NCI-H345 treated with DMSO at 0.1 percent for 48 hours (cell line): ENCODE measurements around the gene ABCC1.

Experiments
- DNase-seq: peaks from one replicate; lab custom pipeline; 2025; ENCODE audit not compliant: unreplicated experiment; lab: John Stamatoyannopoulos, UW

Gene ABCC1

DNA sequence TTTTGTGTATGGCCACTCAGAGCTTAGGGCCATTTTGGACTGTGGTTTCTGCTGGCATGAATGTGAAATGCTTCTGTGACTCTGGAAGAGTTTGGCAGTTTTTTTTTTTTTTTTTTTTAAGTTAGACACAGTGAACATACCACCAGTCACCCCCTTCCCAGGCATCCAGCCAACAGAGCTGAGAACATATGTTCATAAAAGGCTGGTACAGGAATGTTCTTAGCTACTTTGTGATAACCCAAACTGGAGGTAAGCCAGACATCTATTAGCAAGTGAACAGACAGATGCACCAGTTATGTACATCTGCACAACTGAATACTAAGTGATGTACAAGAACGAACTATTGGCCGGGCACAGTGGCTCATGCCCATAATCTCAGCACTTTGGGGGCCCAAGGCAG lies 92.7 kb downstream of the ABCC1 start:
- no peak for DNase-seq

DNA sequence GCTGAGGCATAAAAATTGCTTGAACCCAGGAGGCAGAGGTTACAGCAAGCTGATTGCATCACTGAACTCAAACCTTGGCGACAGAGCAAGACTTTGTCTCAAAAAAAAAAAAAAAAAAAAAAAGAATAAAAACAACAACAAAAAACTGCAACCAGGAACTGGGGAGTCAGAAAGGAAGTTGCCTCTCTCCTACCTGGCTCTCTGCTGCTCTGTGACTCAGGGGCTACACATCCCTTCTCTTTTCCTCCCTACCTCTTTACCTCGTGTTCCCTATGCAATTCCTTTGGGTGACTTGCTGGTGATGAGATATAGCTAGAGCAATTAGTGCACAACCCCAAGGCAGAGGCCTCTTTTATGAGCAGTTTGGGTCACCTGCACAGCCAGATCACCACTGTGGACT lies 95.9 kb downstream of the ABCC1 start:
- DNase-seq, result no peak

DNA sequence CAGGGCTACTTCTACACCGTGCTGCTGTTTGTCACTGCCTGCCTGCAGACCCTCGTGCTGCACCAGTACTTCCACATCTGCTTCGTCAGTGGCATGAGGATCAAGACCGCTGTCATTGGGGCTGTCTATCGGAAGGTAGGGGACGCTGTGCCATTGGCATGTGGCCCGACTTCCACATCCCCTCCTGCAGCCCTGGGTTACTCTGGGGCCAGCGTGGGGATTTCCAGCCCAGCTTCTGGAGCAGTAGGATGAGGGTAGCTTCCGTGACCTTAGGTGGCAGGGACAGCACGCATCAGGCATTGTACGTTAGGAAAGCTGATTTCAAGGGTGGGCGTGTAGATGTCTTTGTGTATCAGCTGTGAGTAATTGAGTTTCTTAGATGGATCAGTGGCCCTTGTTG lies 96.5 kb downstream of the ABCC1 start:
- no peak for DNase-seq

DNA sequence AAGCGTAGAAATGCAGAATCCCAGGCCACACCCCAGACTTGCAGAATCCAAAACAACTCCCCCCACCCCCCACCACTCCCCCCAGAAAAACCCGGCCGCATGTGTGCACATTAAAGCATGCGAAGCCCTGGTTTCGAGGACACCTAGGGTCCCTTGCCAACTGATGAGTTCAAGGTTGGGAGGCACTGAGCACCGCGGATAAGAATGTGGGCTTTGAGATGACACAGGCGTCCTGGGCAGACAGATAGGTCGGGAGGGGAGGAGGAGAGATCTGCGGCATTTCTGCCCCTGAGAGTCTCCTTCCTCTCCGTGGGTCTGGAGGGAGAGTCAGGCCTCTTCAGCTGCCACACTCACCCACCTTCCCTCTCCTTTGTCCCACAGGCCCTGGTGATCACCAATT lies 98.3 kb downstream of the ABCC1 start:
- DNase-seq, result no peak

DNA sequence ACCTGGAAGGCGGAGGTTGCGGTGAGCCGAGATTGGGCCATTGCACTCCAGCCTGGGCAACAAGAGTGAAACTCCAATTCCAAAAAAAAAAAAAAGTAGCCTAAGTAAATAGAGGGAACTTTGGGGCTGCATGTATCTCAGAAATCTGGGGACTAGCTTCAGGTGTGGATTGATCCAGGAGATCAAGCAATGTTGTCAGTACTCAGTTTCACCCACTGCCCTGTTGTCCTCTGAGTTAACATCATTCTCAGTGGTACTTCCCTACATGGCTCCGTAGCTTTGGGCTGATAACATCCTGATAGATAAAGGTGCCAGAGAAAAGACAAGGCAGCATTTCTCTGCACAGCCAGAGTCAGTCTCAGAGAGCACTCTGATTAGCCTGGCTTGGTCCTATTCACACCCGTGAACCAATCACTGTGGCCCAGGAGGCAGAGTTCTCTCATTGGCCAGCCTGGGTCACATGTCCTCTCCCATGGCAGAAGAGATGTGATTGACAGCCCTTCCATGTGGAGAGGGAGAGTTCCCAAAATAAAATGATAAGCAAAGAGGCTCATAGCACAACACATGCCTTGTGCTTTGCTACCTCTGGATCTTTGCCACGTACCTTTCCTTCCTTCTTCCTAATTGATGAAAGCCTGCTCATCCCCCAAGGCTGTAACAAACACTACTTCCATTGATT lies 99.6 kb downstream of the ABCC1 start:
- DNase-seq, result no peak

DNA sequence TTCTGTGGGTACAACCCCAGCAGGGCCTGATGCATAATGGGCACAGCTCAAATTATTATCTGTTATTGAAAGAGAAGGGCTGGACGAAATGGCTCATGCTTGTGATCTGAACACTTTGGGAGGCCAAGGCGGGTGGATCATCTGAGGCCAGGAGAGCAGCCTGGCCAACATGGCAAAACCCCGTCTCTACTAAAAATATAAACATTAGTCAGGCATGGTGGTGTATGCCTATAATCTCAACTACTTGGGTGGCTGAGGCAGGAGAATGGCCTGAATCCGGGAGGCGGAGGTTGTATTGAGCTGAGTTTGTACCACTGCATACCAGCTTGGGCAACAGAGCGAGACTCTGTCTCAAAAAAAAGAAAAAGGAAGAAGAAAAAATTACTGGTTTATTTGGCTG lies 100.7 kb downstream of the ABCC1 start:
- DNase-seq, result no peak

DNA sequence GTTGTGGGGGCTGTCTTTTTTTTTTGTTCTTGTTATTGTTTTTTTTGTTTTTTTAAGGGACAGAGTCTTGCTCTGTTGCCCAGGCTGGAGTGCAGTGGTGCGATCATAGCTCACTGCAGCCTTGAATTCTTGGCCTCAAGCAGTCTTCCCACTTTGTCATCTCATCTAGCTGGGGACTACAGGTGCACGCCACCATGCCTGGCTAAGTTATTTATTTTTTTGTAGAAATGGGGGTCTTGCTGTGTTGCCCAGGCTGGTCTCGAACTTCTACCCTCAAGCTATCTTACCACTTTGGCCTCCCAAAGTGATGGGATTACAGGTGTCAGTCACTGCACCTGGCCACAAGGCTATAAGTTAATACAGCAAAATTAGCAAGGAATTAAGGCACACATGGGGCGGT lies 101.7 kb downstream of the ABCC1 start:
- DNase-seq, result no peak

DNA sequence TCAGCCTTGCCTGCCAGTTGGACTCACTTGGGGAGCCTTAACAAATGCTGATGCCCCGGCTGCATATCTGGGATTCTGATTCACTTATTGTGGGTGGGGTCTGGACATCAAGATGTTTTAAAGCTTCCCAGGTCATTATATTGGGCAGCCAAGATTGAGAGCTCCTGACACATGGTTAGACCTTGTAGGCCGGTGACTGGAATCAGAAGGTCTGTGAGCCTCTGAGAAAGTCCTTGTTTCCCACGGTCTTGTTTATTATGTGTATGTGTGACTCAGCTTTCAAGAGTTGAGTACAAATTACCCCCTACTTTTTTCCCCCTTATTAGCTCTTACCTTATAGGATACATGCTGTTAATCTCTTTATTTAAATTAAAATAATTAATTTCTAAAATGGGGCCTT lies 103.5 kb downstream of the ABCC1 start:
- no peak for DNase-seq

DNA sequence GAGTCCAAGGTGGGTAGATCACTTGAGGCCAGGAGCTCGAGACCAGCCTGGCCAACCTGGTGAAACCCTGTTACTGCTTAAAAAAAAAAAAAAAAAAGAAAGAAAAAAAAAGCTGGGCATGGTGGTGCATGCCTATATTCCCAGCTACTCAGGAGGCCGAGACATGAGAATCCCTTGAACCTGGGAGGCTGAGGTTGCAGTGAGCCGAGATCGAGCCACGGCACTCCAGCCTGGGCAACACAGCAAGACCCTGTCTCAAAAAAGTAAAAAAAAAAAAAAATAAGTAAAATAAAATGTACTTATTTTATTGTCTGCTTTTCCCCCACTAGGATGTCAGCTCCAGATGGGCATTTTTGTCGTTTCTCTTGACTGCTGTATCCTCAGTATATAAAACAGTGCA lies 107.7 kb downstream of the ABCC1 start:
- no peak for DNase-seq

DNA sequence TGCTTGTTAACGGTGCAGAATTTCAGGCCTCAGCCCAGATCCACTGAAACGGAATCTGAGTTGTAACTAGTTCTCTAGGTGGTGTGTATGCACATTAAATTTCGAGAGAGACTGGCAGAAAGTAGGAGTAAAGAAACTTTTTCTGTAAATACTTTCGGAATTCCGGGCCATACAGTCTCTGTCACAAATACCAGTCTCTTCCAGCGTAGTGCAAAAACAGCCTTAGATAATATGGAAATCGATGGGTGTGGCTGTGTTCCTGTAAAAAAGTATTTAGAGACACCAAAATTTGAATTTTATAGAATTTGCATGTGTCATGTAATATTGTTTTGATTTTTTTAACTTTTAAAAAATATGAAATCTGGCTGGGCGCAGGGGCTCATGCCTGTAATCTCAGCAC lies 109.7 kb downstream of the ABCC1 start:
- no peak for DNase-seq

DNA sequence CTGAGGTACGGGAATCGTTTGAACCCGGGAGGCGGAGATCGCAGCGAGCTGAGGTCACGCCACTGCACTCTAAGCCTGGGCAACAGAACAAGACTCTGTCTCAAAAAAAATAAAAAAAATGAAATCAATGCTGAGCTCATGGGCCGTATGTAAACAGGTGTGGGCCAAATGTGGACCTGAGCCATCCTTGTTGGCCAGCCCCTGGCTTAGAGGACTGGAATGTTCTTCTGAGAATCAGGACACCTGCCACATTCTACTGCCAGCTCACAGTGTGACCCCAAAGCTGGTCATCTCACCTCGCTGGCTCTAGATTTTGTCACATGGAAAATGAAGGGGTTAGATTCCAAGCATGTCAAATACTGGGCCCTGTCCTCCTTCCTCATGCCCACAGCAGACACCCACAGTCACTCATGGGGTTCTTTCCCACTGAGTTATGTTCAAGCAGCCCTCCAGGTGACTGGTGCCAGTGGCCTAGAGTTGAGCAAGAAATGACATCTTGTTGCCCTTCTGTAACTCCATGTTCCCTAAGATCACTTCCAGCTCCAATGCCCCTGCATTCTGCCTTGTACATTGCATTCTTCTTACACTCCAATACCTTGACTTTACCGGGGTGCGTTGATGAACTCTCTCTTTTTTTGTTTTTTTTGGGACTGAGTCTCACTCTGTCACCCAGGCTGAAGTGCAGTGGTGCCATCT lies 110.6 kb downstream of the ABCC1 start:
- DNase-seq, result no peak

DNA sequence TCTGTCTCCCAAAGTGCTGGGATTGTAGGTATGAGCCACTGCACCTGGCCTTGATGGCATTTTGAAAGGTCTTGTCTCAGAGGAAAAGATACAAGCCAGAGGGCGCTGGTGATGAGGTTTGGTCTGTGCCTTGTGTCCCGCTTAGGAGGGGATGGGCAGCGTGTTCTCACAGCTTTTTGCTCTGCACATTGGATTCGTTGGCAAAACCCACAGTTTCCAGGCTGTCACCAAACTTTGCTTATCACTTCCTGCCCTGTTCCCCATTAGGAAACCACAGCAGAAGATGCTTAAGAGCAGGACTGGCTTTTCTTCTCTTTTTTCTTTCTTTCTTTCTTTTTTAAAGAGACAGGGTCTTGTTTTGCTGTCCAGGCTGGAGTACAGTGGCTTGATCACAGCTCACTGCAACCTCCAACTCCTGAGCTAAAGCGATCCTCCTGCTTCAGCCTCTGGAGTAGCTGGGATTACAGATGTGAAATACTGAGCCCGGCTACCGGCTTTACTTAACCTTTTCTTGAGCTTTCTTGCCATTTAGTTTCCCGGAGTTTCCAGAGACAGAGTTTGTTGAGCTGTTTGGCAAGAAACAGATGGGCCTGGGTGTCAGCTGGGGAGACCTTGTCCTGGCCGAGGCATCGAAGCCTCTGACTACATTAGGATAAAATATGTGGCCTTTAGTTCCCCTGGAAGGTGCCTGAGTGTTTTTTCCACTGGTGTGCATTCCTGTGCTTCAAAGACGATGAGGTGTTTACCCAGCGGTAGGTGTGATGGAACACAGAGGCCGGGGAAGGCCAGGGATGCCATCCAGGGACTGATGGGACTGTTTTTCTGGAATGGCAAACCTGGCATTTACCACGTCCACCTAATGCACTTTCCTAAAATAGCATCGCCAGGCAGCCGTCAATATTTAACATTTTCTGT lies 112.9 kb downstream of the ABCC1 start:
- no peak for DNase-seq

DNA sequence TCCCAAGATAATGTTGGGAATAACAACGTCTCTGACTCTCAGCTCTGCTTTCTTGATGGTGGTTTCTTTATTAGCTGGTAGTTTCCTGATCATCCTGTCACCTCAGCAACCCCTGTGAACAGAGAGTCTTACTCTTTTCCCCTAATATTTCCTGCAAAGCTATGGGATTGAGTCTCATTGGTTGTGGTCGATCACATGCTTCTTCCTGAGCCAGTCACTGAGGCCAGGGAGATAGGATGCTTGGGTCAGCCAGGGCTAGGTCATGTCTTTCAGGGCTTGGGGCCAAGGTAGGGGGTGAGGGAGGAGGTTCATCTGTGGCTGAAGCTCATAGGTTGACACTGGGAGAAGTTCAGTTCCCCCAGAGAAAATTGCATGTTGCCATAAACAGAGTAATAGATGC lies 114.3 kb downstream of the ABCC1 start:
- no peak for DNase-seq

DNA sequence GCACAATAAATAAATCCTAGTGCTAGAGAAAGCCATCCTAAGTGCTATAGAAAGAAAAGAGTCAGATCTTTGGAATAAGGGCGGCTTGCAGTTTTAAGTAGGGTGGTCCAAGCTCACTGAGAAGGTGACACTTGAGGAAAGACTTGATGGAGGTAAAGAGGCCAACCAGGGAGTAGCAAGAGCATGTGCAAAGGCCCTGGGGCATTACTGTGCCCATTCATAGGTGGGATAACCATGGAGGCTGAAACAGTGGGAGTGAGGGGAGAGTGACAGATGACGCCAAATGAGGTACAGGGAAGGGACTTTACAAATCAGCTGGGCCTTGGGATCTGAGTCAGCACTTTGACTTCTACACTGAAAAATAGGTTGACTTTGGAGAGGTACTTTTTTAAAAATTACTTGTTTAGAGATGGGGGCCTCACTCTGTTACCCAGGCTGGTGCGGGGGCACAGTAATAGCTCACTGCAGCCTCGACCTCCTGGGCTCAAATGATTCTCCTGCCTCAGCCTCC lies 115.5 kb downstream of the ABCC1 start:
- no peak for DNase-seq

DNA sequence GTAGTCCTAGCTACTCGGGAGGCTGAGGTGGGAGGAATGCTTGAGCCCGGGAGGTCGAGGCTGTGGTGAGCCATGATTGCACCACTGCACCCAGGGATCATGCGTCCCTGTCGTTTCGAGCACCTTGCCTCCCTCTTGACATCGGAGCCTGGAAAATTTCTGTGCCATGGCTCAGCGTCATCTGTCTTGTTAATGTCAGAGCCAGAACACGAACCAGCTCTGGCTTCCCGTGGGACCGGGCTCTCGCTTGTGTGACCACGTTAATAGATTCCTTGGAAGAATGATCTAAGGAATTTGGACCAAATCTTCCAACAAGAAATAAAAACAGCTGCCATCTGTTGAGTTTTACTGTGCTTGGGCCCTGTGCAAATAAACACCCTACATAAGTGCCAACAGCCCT lies 117.7 kb downstream of the ABCC1 start:
- no peak for DNase-seq

DNA sequence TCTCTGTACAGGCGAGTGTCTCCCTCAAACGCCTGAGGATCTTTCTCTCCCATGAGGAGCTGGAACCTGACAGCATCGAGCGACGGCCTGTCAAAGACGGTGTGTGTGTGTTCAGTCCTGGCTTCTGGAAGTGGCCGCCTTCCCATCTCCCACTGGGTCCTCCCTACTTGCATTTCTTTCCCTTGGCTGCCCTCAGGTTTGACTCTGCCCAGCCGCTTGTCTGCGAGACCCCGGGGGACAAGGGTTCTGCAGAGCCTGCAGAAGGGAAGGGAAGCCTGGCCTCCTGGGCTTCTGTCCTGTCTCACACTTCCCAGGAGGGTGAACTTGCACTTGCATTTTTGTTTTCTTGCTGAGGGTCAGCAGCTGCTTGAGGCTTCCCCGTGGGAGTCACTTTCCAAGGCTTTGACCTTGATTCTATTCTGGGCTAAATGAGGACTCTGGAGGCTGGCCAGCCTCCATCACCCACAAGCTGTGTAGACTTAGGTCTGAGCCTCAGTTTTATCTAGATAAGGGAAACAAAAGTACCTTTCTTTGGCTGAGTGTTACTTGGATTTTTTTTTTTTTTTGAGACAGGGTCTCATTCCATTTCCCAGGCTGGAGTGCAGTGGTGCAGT lies 122.3 kb downstream of the ABCC1 start:
- DNase-seq, result no peak

DNA sequence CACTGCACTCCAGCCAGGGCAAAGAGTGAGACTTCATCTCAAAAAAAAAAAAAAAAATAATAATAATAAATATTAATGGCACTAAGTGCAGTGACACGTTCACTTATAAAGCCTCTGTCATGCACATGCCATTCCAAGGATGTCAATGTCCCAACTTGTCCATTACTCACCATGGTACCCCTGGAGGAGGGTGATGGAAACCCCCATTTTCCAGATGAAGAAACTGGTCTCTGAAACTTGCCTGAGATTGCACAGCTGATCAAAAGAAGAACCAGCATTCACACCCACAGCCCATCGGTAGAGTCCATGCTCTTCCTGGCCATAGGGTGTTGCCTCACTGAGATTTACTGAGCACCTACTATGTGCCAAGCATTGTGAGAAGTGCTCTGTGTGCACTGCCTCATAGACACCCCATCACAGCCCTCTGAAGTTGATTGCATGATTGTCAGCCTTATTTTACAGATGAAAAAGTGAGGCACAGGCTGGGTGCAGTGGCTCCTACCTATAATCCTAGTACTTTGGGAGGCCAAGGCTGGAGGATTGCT lies 123.7 kb downstream of the ABCC1 start:
- no peak for DNase-seq

DNA sequence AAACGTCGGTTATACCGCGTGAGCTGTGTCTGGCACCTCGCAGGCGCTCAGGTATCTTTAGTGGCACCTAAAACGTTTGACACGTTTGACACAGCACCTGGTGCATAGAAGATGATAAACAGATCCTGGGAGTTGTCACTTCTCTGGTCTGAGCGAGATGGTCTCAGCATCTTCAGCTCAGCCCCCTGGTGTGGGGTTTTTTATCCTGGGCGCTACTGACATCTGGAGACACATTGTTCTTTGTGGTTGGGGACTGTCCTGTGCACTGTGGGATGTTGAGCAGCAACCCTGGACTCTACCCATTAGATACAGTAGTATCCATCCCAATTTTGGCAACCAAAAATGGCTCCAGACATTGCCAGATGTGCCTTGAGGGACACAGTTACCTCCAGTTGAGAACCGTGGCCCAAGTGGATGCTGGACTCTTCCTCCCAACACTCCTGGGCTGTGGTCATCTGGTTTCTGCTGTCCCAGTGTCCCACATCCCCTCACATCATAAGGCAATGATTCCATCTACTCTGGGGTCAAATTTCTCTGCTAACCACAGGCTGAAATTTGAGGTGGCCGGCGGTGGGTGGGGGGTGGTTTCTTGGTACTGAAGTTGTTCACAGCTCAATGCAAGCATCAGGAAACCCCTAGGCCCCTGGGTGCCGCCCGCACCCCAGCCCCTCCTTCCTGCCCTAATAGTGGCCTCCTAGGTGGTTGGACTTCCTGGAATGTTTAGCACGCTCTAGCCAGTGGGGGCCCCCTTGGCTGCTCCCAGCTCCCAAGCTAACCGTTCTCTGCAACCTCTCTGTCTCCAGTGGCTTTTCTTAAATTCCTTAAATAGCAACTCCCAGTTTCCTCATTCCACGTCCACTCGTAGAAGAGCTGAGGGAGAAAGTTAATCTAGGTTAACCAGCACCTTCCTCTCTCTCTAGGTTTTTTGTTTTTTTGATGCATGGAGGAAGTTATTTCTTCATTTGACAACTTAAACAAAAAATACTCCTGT lies 124.8 kb downstream of the ABCC1 start:
- no peak for DNase-seq

DNA sequence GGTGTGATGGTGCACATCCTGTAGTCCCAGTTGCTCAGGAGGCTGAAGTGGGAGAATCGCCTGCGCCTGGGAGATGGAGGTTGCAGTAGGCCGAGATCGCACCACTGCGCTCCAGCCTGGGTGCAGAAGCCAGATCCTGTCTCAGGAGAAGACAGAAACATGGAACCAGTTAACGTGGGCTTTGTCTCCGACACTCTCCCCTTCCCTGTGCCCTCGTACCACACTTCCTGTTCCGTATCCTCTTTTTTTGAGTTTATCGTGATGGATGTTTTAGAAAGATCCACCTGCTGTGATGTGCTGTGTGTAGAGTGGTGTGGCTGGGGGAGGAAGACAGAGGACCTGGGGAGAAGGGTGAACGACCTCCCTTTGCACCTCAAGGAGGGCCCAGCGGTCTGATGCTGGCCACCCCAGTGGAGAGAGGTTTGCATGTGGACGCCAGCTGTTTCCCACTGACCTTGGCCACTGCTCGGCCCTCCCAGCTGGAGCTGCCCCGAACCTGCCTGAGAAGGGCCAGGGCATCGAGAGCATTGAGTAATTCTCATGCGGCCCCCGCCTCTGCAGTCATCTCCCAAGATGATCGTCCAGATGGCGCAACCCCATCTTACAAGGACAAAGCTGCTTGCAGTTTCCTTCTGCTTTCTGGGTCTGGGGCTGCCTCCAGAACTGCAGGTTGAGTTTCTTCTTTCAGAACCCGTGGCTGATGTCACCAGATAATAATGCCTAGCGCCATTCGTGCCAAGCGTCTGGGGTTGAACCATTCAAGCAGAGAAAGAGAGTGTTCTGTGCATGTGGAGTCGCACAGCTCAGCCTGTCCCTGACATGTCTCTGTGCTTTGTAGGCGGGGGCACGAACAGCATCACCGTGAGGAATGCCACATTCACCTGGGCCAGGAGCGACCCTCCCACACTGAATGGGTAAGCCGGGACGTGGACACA lies 126.3 kb downstream of the ABCC1 start:
- DNase-seq, result no peak
